Activated CD8-positive, alpha-beta memory T cell treated with anti-CD3 and anti-CD28 coated beads, Interleukin-2, amount 50 U/mL, for 1 hour (primary cell): ENCODE measurements around the gene SORT1.
"Not testable (repeated sequence)": the region's sequence is repeated elsewhere in the genome, so short reads cannot be mapped to it uniquely, and the experiment has no call there.

Experiments
- DNase-seq: peaks from one replicate; pipeline ENCODE4 v3.0.0-alpha.2; 2020; ENCODE audit errors: extremely low read depth

The SORT1 gene

DNA sequence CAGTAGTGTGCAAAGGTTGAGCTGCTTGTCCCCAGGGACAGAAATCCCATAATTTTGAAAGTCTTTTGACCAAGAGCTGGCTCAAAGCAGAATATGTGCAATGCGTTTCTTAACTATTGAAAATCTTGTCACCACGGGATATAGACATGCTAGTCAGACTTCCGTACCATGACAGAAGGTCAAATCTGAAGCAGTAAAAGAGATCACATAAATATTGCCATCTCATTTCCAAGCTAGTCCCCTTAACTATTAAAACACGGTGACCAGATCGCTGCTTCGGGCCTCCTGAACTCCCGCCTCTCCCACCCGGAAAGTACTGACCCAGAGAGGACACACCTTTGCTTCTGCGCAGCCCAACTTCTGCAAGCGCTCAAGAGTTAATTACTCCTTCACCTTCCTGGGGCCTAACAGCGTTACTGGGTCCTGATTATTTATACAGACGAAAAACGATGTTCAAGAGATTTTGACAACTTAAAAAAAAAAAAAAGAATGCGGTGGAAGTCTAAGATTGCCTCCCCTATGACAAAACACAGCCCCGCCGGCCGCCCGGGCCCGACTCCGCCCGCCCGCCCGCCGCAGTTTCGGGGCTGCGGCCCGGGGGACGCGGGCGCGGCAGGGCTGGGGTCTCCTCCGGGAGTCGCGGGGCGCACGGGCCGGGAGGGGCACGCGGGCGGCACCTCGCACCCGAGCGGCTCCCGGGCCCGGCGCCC, 692 bp downstream of the SORT1 start:
- no peak for DNase-seq

DNA sequence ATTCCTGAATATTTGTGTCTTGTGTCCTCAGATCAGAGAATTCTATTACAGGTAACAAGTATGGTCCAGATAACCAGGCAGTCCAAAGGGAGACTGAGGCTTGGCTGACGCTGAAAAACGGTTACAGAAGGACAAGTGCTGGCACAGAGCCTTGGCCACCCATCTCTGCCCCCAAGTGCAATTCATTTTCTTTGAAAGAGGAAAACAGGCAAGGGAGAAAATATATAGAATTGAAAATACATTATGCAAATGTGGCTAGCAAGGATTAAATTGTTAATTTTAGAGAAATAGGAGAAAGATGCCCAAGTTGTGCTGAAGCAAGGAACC, 1.2 kb downstream of the SORT1 start:
- no peak for DNase-seq

DNA sequence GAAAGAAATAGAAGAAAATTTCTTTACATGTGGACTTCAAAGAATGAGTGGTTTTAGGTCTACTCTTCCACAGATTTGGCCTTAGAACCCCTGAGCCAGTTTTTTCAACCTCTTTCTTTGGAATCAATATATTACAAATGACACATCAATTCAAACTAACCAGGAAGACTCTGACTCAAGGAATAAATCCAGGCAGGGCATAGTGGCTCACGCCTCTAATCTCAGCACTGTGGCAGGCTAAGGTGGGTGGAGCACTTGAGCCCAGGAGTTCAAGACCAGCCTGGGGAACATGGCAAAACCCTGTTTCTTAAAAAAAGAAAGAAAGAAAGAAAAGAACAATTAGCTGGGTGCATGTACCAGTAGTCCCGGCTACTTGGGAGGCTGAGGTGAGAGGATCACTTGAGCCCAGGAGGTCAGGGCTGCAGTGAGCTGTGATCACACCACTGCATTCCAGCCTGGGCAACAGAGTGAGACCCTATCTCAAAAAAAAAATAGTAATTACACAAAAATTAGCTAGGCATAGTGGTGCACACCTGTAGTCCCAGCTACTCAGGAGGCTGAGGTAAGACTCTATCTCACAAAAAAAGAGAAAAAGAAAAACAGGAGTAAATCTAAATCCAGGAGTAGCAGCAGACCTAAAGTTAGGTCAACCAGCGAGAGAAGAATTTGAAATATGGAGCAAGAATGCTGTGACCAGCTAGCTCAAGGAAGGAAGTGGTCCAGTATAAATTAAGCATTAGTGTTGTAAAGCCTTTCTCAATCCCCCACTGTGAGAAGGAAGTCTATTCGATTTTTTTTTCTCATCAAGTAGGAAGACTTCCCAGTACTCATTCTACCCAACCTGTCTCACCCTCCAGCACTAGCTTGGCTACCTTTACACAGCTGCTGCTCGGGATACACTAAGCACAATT, 1.9 kb downstream of the SORT1 start:
- DNase-seq, result no peak

DNA sequence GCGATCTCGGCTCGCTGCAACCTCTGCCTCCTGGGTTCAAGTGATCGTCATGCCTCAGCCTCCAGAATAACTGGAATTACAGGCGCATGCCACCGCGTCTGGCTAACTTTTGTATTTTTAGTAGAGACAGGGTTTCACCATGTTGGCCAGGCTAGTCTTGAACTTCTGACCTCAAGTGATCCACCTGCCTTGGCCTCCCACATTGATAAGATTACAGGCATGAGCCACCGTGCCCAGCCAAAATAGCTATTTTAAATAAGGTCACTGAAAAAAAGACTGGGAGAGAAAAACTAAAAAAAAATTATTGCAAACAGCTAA, 2.5 kb downstream of the SORT1 start:
- DNase-seq, result not testable (repeated sequence)

GRCh38 chr1:109394591-109395281, 3.0 kb downstream of the SORT1 start:
- no peak for DNase-seq

- no peak for DNase-seq
Measured at GRCh38 chr1:109393617-109394233, 4.0 kb downstream of the SORT1 start.

GRCh38 chr1:109392788-109393616, 4.7 kb downstream of the SORT1 start:
- DNase-seq, result no peak

DNA sequence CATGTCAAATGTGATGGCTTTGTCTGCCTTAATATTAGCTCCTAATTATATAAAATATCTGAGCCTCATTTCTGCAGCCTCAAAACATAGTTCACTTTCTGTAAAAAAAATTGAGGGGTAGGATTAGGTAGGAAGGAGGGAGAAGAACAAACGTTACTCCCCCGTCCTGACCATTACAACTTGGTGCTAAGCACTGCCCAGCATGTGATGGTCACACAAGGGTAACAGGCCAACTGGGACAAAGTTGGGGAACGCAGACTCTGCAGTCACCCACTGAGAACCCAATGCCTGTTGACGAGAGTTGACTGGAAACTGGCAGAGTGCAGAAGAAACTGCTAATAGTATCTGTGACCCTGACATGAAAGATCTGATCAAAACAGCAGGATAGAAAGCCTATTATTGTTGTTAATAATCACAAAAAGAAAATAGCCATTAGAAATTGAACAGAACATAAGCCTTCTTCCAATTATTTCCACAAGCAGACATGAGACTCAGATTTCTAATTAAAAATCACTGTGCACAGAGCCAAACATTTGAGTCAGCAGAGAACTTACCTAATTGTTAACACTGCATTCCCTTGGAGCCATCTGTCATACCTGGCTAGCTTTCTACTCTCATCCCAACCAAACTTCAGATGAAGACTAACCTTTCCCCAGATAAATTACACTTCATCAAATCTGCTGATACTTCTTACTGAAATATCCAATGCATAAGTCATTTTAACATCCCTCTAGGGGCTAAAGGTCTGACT, 5.5 kb downstream of the SORT1 start:
- no peak for DNase-seq

DNA sequence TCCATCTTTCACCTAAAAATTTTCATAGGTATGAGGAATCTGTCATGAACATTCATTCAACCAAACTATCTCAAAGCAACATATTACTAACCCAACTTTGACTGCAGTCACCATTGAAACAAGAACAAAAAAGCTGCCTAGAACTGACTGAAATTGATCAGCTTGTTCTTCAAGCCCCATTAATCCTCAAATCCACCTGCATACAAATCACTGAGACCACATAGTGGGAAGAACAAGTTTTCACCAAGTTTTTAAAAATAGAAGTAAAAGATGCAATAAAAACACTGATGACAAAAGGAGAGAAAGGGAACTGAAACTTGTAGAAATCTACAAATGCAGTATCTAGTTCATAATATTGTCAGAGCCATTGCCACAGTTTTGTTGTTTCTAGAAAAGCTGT, 6.1 kb downstream of the SORT1 start:
- DNase-seq, result no peak

GRCh38 chr1:109391157-109391556, 6.6 kb downstream of the SORT1 start:
- no peak for DNase-seq

DNA sequence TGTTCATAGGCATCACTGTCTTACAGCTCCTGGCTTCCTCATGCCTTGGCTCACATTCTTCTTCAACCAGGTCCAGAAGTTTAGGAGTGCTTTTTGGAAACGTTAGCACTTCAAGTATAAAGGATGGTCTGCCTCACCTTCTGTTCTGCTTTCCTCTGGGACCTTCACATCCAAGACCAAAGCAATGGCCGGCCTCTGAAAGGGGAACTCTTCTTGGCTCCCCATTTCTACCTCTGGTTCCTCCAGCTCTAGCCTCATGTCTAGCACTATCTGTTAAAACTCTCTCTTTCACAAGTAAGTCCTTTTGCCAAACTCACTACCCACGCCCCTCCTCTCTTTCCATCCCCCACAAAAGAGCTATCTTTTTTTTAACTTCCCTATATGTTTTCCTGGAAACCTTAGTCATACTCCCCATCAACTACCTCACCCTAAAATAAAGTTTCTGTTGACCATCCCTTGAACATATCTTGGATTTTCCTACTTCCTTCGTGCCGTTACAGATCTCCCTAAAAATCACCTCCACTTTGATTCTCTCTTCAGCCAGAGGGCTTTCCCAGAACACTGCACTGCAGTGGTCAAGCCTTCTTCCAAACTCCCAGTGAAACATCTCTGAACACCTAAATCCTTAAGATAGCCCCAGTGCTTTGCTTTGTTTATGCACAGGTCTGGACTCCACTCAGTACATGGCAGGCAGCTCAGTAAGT, 7.9 kb downstream of the SORT1 start:
- DNase-seq, result no peak

DNA sequence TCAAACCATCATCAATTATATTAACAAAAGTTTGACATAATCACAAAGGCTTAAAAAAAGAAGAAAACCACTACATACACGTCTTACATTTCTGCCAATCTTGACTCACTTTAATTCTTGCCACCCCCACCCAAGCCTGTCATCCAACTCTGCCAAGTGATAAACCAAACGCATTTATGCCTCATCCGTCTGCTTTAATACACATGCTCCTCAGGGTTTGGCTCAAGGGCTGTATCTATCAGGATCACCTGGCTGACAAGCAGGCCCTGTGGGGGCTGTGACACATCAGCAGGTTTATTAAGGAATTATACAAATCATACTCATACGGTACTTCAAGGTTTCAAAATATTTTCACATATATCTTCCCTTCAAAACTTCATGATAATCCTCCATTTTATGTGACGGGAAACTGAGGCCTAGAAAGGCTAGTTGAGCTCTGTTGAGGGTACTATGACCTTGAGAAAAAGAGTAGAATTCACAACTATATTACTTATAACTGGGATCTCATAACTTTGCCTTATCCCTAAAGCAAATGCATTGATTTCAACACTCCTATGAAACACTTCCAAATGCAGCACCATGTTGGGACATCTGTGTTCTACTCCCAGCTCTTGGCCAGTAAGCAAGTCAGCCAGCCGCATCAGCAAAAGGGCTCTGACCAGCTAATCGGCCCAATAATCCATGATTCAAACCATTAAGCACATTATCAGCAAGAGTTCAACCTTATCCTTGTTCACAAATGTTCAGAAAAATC, 8.7 kb downstream of the SORT1 start:
- no peak for DNase-seq

DNA sequence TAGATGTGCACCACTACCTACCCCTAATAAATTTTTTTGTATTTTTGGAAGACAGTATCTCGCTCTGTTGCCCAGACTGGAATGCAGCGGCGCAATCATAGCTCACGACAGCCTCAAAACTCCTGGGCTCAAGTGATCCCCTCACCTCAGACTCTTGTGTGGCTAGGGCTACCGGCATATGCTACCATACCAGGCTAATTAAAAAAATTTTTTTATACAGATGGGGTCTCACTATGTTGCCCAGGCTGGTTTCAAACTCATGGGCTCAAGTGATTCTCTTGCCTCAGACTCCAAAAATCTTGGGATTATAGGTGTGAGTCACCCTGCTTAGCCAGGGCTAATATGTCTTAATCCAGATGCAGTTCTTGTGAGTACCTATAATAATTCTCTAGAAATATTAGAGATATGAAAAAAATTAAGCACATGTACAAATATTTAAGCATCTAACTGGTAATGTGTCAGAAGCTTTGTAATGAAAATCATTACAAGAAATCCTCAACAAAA, 9.5 kb downstream of the SORT1 start:
- DNase-seq, result no peak

GRCh38 chr1:109386054-109386717, 11.5 kb downstream of the SORT1 start:
- DNase-seq, result no peak

GRCh38 chr1:109385417-109385816, 12.3 kb downstream of the SORT1 start:
- no peak for DNase-seq

DNA sequence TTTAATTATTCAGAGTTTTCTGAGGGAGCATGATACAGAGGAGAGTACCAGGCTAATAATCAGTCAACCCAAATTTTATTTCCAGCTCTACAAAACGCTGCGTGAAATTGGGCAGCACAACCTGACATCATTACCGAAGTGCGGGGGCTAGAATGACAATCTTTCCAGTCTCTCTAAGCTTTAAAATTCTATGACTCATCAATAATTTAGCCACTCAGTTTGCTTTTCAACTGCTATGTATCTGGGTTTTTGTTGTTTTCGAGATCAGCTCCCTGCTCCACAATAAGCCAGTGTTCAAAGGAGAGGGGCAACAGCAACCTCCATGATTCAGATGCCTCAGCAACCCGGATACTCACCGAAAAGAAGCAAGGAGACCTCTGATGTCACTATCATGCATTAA, 13.9 kb downstream of the SORT1 start:
- no peak for DNase-seq

GRCh38 chr1:109383087-109383779, 14.5 kb downstream of the SORT1 start:
- no peak for DNase-seq

- DNase-seq, result no peak
Measured at GRCh38 chr1:109381573-109381972, 16.1 kb downstream of the SORT1 start.
